Thyroid gland (tissue), 4 donors: ENCODE results near the gene PAM. TPM values are rescaled to one million over a fixed set of nuclear protein-coding genes. Genes with fewer than 3 reads are reported as not detected.
"Not testable (repeated sequence)": the region's sequence is repeated elsewhere in the genome, so short reads cannot be mapped to it uniquely, and the experiment has no call there.

Experiments used
- DNase-seq, 2 donors: peaks; one replicate each; pipeline ENCODE4 v3.0.0-alpha.2; 2019
- H3K27ac ChIP-seq, 3 donors: fragments of 200-600 bp; sonication (generic); 1 replicate in 2 of 3; 2 replicates in 1 of 3; pipeline ENCODE4 v1.5.1; 2016 to 2019; ENCODE audit warnings: mild to moderate bottlenecking in 1 of 3, moderate library complexity in 1 of 3
- H3K27me3 ChIP-seq: fragments of 200-600 bp; sonication (generic); one replicate; pipeline ENCODE4 v1.5.1; 2019
- H3K36me3 ChIP-seq, 2 donors: fragments of 200-600 bp; sonication (generic); one replicate each; pipeline ENCODE4 v1.5.1; 2016 to 2019
- H3K4me1 ChIP-seq, 2 donors: fragments of 200-600 bp; sonication (generic); one replicate each; pipeline ENCODE4 v1.5.1; 2017 to 2019
- H3K4me3 ChIP-seq, 3 donors: fragments of 200-600 bp; sonication (generic); replicated peaks in 1 of 3; 1 replicate in 2 of 3; 2 replicates in 1 of 3; pipeline ENCODE4 v1.5.1; 2016; ENCODE audit warnings: mild to moderate bottlenecking in 1 of 3
- H3K9me3 ChIP-seq: fragments of 200-600 bp; sonication (generic); one replicate; pipeline ENCODE4 v1.5.1; 2017
- POLR2A ChIP-seq, 2 donors: fragments of 450-650 bp; IDR thresholded peaks; one replicate each; pipeline ENCODE4 v1.6.1; 2017; ENCODE audit warnings: antibody characterized with exemption in 2 of 2, mild to moderate bottlenecking in 2 of 2, moderate library complexity in 1 of 2
- WGBS, 2 donors: methylation state at CpG; one replicate each; pipeline ENCODE4 v1.1.5; 2017; 5-methylcytosine and 5-hydroxymethylcytosine counted together
- intact Hi-C: fragments of 100-400 bp; cut with DNase I; formaldehyde crosslinking; loops from one replicate; pipeline ENCODE4 v1.15.1; 2023
- total RNA-seq, 4 donors: library from RNA; depleted of rRNA; stranded (reverse); fragments of >200 nt; gene quantifications; one replicate each; pipeline ENCODE4 v1.2.3, GENCODE V29; 2016
- TF ChIP-seq, protein P1 (sequence below), 6 experiments: fragments of 200-600 bp in 3 of 6; fragments of 450-650 bp in 3 of 6; sonication (generic) in 3 of 6; IDR thresholded peaks; one replicate each; pipeline ENCODE4 v1.5.1; 2016 to 2019; ENCODE audit warnings: antibody characterized with exemption in 6 of 6, mild to moderate bottlenecking in 2 of 6, inconsistent platforms in 1 of 6, moderate library complexity in 1 of 6

The PAM gene
- total RNA-seq, 4 donors from 2014 or later: 175 to 250 (median 202) TPM

DNA sequence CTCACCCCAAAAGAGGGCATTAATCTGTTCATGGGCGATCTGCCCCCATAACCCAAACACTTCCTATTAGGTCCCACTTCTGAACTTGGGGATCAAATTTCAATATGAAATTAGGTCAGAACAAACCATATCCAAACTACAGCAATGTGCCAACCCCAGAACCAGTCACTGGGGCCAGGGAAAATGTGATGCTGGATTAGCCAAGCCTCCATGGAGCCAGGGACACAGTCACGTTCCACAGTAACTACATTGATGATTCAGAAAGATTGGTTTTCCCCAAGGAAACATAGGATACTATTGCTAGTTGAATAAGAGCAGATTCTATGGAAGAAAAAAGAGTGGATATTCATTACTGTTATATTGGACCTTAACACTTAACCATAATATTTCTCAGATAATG is 280.6 kb downstream of the PAM start:
- no peak for TF ChIP-seq POLR2A (IDR thresholded peaks at IDR 0.05)
- TF ChIP-seq, protein P1, sequence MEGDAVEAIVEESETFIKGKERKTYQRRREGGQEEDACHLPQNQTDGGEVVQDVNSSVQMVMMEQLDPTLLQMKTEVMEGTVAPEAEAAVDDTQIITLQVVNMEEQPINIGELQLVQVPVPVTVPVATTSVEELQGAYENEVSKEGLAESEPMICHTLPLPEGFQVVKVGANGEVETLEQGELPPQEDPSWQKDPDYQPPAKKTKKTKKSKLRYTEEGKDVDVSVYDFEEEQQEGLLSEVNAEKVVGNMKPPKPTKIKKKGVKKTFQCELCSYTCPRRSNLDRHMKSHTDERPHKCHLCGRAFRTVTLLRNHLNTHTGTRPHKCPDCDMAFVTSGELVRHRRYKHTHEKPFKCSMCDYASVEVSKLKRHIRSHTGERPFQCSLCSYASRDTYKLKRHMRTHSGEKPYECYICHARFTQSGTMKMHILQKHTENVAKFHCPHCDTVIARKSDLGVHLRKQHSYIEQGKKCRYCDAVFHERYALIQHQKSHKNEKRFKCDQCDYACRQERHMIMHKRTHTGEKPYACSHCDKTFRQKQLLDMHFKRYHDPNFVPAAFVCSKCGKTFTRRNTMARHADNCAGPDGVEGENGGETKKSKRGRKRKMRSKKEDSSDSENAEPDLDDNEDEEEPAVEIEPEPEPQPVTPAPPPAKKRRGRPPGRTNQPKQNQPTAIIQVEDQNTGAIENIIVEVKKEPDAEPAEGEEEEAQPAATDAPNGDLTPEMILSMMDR (IDR thresholded peaks at IDR 0.05): no peak
- Histone ChIP-seq H3K27me3 (no peaks in the 10 kb centered on the region), H3K36me3 (peaks cover 0 to 5% of the 10 kb centered on the region in 2 donors), H3K4me1 (no peaks in the 10 kb centered on the region), H3K27ac (no peak overlapping the region), H3K4me3 (no peak overlapping the region), H3K9me3 (no peaks in the 10 kb centered on the region)
- intact Hi-C loops: loop anchor here (10.0 kb wide), 1 partner anchor 251 kb away; no protein-coding TSS in a partner anchor
- no peak for DNase-seq
- 48 to 62% methylated on average over 2 of the region's 2 CpGs for WGBS, 2 donors

DNA sequence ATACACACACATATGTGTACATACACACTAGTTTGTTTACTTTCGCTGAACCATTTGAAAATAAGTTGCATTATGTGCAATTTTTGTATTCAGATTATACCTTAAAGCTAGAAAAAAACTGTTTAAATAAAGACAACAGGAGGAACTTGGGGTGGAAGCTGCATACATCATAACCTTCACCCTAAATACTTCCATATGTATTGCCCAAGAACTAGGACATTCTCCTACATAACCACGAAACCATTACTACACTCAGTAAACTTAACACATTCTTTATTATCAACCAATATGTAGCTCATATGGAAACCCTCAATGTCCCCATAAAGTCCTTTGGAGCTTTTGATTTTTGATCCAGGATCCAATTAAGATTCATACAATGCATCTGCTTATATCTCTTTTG is 281.5 kb downstream of the PAM start:
- intact Hi-C loops: loop anchor here (10.0 kb wide), 1 partner anchor 252 kb away; no protein-coding TSS in a partner anchor
- WGBS, 2 donors: 93 to 94% methylated on average over 2 of the region's 2 CpGs
- H3K27ac ChIP-seq: no peak overlapping the region
- H3K27me3 ChIP-seq: no peaks in the 10 kb centered on the region
- no peaks in the 10 kb centered on the region for H3K4me1 ChIP-seq
- H3K9me3 ChIP-seq: no peaks in the 10 kb centered on the region
- no peak for TF ChIP-seq POLR2A (IDR thresholded peaks at IDR 0.05)
- TF ChIP-seq, protein P1 (IDR thresholded peaks at IDR 0.05): no peak
- no peak overlapping the region for H3K4me3 ChIP-seq
- H3K36me3 ChIP-seq: peaks cover 0 to 5% of the 10 kb centered on the region in 2 donors
- DNase-seq: no peak

DNA sequence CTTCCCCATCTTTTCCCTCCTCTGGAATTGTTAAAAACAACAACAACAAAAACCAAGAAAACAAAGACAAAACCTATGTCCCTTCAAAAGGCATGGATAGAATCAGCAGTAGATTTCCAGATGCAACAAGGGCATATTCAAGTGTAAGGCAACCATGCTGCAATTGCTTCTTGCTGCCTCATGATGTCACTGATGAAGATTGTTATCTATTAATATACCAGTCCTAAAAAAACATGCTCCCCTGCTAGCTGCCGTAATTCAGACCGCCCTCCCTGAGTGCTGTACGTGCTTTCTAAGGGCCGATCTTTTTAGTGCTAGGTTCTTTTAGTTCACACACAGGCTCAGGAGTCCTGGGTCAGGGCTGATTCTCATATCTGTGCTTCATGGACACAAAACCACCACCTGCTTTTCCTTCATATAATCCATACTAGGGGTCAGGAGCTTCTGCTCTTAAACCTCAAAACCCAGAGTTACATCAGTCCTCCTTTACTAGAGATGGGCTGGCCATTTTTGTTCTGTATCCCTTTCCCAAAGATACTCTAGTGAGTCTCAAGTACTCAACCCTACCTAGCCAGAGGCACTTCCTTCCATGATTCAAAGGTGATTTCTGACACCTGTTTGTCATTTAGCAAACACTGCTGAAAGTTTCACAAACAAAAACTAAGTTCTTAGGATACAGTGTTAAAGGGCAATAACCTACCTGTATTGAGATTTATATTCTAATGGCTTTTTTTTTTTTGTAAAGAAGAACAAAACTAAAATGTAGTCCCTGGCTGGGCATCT is 282.8 kb downstream of the PAM start:
- intact Hi-C loops: loop anchor here (10.0 kb wide), 1 partner anchor 253 kb away; no protein-coding TSS in a partner anchor
- TF ChIP-seq POLR2A (IDR thresholded peaks at IDR 0.05): no peak
- TF ChIP-seq, protein P1 (IDR thresholded peaks at IDR 0.05): no peak
- 81 to 89% methylated on average over 4 of the region's 4 CpGs for WGBS, 2 donors
- Histone ChIP-seq H3K36me3 (peaks cover 0 to 2% of the 10 kb centered on the region in 2 donors), H3K4me1 (no peaks in the 10 kb centered on the region), H3K27me3 (no peaks in the 10 kb centered on the region), H3K27ac (no peak overlapping the region), H3K4me3 (no peak overlapping the region), H3K9me3 (no peaks in the 10 kb centered on the region)
- DNase-seq: no peak

DNA sequence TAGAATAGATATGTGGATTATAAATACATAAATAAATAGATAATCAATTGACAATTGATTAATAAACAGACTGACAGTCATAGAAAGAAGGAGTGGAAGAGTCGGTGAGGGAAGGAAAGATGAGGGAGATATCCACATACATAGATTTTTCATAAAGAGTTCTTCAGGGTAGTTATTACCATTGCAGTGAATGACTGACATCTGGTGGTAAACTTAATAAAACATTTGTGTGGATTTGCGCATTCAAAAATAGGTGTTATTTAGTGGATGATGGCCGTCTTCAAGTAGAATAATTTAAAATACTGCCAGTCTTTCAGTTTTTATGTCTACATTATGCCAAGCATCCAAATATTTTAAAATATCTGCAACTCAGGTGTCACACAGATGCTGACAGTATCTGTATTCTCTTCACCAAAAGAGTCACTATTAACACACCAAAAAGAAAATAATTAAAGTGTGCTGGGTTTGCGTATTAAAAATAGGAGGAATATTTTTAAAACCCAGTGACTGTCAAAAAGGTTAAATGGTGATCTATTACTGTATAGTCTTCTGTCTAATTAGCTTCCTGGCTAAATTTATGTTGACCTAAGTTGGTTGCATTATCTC is 286.1 kb downstream of the PAM start:
- intact Hi-C loops: loop anchor here (10.0 kb wide), 1 partner anchor 356 kb away; no protein-coding TSS in a partner anchor
- 47 to 48% methylated on average over 4 of the region's 4 CpGs for WGBS, 2 donors
- Histone ChIP-seq H3K27me3 (no peaks in the 10 kb centered on the region), H3K4me1 (no peaks in the 10 kb centered on the region), H3K36me3 (no peaks in the 10 kb centered on the region), H3K4me3 (no peak overlapping the region), H3K9me3 (no peaks in the 10 kb centered on the region), H3K27ac (no peak overlapping the region)
- TF ChIP-seq, protein P1 (IDR thresholded peaks at IDR 0.05): peak; percentile 11 to 67 (median 45)
- no peak for TF ChIP-seq POLR2A (IDR thresholded peaks at IDR 0.05)
- DNase-seq: no peak

DNA sequence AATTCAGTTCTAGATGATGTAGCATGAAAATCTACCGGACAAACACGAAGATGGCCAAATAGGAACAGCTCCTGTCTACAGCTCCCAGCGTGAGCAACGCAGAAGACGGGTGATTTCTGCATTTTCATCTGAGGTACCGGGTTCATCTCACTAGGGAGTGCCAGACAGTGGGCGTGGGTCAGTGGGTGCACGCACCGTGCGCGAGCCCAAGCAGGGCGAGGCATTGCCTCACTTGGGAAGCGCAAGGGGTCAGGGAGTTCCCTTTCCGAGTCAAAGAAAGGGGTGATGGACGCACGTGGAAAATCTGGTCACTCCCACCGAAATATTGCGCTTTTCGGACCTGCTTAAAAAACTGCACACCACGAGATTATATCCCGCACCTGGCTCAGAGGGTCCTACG is 291.6 kb downstream of the PAM start:
- not testable (repeated sequence) for H3K4me3 ChIP-seq, H3K27me3 ChIP-seq, H3K36me3 ChIP-seq, H3K27ac ChIP-seq, H3K9me3 ChIP-seq, H3K4me1 ChIP-seq, DNase-seq
- WGBS, 2 donors: 94 to 95% methylated on average over 22 of the region's 22 CpGs
- intact Hi-C loops: loop anchor here (10.0 kb wide), 1 partner anchor 362 kb away; no protein-coding TSS in a partner anchor
